CD14-positive monocyte (primary cell): ENCODE data around the gene NLGN1. TPM values are rescaled to one million over a fixed set of nuclear protein-coding genes. Genes with fewer than 3 reads are reported as not detected.

Source experiments
- DNase-seq, 3 donors: peaks; one replicate each; pipeline ENCODE4 v3.0.0-alpha.2; 2011 to 2022
- H2AFZ ChIP-seq: 2 replicates; pipeline ENCODE4 v1.6.0; 2012; ENCODE audit warnings: mild to moderate bottlenecking, low read depth, low read length, inconsistent platforms; ENCODE audit not compliant: insufficient read depth, poor library complexity, severe bottlenecking
- H3K27ac ChIP-seq, 2 donors: 1 replicate in 1 of 2; 2 replicates in 1 of 2; pipeline ENCODE4 v1.5.1; 2012 to 2013; ENCODE audit warnings: low read length in 2 of 2, control low read depth in 1 of 2, inconsistent platforms in 1 of 2, low read depth in 1 of 2, mild to moderate bottlenecking in 1 of 2
- H3K27me3 ChIP-seq, 2 donors: one replicate each; pipeline versions ENCODE4 v1.6.0 to v1.6.1; 2011 to 2013; ENCODE audit warnings: low read length in 2 of 2; ENCODE audit not compliant: control insufficient read depth in 2 of 2, insufficient read depth in 2 of 2
- H3K36me3 ChIP-seq, 2 donors: replicated peaks in 1 of 2; 1 replicate in 1 of 2; 2 replicates in 1 of 2; pipeline versions ENCODE4 v1.5.1 to v1.6.1; 2012 to 2013; ENCODE audit warnings: low read length in 2 of 2, control low read depth in 1 of 2, inconsistent platforms in 1 of 2, mild to moderate bottlenecking in 1 of 2; ENCODE audit not compliant: insufficient read depth in 2 of 2, control insufficient read depth in 1 of 2
- H3K4me1 ChIP-seq, 2 donors: 1 replicate in 1 of 2; 2 replicates in 1 of 2; pipeline versions ENCODE4 v1.5.1 to v1.6.1; 2012 to 2013; ENCODE audit warnings: low read length in 2 of 2, control low read depth in 1 of 2, inconsistent platforms in 1 of 2, mild to moderate bottlenecking in 1 of 2, moderate library complexity in 1 of 2; ENCODE audit not compliant: insufficient read depth in 2 of 2, control insufficient read depth in 1 of 2
- H3K4me2 ChIP-seq: replicated peaks from 2 replicates; pipeline ENCODE3; 2012; ENCODE audit warnings: low read length, moderate library complexity, mild to moderate bottlenecking; ENCODE audit not compliant: poor library complexity, severe bottlenecking; ENCODE audit errors: extremely low read depth
- H3K4me3 ChIP-seq, 3 experiments: fragments of 200-600 bp in 1 of 3; sonication (generic) in 1 of 3; replicated peaks in 1 of 3; 1 replicate in 2 of 3; 2 replicates in 1 of 3; pipeline ENCODE4 v1.5.1; 2011 to 2013; ENCODE audit warnings: low read length in 3 of 3, mild to moderate bottlenecking in 3 of 3, control low read depth in 2 of 3, low read depth in 2 of 3, inconsistent platforms in 1 of 3, moderate library complexity in 1 of 3
- H3K79me2 ChIP-seq: 2 replicates; pipeline ENCODE4 v1.6.0; 2012; ENCODE audit warnings: mild to moderate bottlenecking, control low read depth, inconsistent platforms, low read length, moderate library complexity; ENCODE audit not compliant: insufficient read depth
- H3K9ac ChIP-seq: 2 replicates; pipeline ENCODE4 v1.6.0; 2017; ENCODE audit warnings: low read length, mild to moderate bottlenecking; ENCODE audit not compliant: insufficient read depth, poor library complexity, severe bottlenecking
- H3K9me3 ChIP-seq, 2 donors: replicated peaks in 1 of 2; 1 replicate in 1 of 2; 2 replicates in 1 of 2; pipeline versions ENCODE4 v1.5.1 to v1.6.1; 2012 to 2013; ENCODE audit warnings: low read length in 2 of 2, control low read depth in 1 of 2; ENCODE audit not compliant: control insufficient read depth in 1 of 2, insufficient read depth in 1 of 2
- H4K20me1 ChIP-seq: 2 replicates; pipeline ENCODE4 v1.6.0; 2012; ENCODE audit warnings: mild to moderate bottlenecking, low read length, control low read depth, moderate library complexity; ENCODE audit not compliant: insufficient read depth
- H3K27ac Mint-ChIP-seq, 7 donors: one replicate each; pipeline ENCODE4 v1.8.0; 2020; ENCODE audit warnings: mild to moderate bottlenecking in 7 of 7, mixed read lengths in 7 of 7, moderate library complexity in 6 of 7, inconsistent platforms in 2 of 7
- H3K27me3 Mint-ChIP-seq, 3 donors: one replicate each; pipeline ENCODE4 v1.8.0; 2021 to 2022; ENCODE audit warnings: low read depth in 3 of 3, mild to moderate bottlenecking in 3 of 3, mixed read lengths in 3 of 3, moderate library complexity in 3 of 3, inconsistent platforms in 1 of 3
- H3K36me3 Mint-ChIP-seq, 2 donors: one replicate each; pipeline ENCODE4 v1.8.0; 2020; ENCODE audit warnings: mixed read lengths in 2 of 2, inconsistent platforms in 1 of 2, mild to moderate bottlenecking in 1 of 2
- H3K4me1 Mint-ChIP-seq: one replicate; pipeline ENCODE4 v1.8.0; 2020; ENCODE audit warnings: mild to moderate bottlenecking, mixed read lengths
- H3K4me3 Mint-ChIP-seq, 2 donors: one replicate each; pipeline ENCODE4 v1.8.0; 2020; ENCODE audit warnings: mild to moderate bottlenecking in 2 of 2, mixed read lengths in 2 of 2, moderate library complexity in 1 of 2
- H3K9me3 Mint-ChIP-seq, 7 donors: one replicate each; pipeline ENCODE4 v1.8.0; 2020 to 2022; ENCODE audit warnings: mixed read lengths in 7 of 7, mild to moderate bottlenecking in 6 of 7, moderate library complexity in 6 of 7, inconsistent platforms in 2 of 7
- WGBS: methylation state at CpG from one replicate; pipeline ENCODE4 v1.1.5; 2013; ENCODE audit warnings: missing lambda C conversion rate; ENCODE audit not compliant: insufficient coverage; 5-methylcytosine and 5-hydroxymethylcytosine counted together
- intact Hi-C, 2 donors: fragments of 100-400 bp; cut with micrococcal nuclease; formaldehyde crosslinking; loops; one replicate each; pipeline versions ENCODE4 v1.15.0 to v1.15.1; 2023
- polyA plus RNA-seq, 3 donors: library from polyadenylated mRNA; depleted of rRNA in 1 of 3; unstranded in 2 of 3; stranded (reverse) in 1 of 3; fragments of 300-500 nt in 2 of 3; fragments of >200 nt in 1 of 3; fragmentation: Illumina TruSeq in 2 of 3; gene quantifications; 1 replicate in 2 of 3; 2 replicates in 1 of 3; pipeline ENCODE4 v1.2.3, GENCODE V29; 2012 to 2021
- TF ChIP-seq, protein P1 (sequence below): fragments of 200-600 bp; IDR thresholded peaks from one replicate; pipeline ENCODE4 v1.8.0; 2022; ENCODE audit warnings: antibody characterized with exemption, mild to moderate bottlenecking

The NLGN1 gene
- polyA plus RNA-seq, 3 donors = not detected

DNA sequence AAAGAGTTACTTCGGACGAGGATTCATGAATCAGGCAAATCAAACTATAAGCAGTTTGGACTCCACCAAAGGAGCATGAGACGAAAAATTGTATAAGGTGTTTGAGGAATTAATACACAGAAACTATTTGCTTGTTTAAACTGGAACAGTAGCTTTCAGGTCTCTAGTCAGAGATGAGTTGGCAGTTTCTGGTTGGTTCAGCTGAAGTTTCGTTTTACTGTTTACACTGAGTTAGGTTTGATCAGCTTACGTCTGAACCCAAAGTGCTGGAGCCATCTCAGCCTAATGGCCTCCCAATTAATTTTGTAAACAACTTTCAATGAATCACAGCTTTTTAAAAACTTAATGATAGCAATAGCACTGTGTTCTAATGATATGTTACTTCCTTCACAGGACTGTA lies 703.7 kb downstream of the NLGN1 start:
- no peak for DNase-seq

DNA sequence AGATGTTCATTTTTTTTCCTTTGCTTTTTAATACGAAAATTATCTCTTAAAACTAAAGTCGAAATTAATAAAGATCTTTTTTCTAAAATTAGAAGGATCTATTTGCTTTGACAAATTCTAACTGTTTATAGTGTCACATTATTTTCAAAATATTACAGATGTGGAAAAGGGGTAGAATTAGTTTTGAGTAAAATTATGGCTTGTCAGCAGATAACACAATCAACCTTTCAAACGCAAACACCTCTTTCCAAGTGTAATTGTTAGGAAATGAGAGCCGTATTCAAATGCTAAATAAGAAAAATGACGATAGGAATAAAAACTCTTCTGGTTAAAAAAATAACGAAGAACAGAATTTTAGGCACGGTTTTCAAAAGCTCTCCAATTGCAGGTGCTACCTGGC lies 704.7 kb downstream of the NLGN1 start:
- H3K4me2 ChIP-seq = no peak overlapping the region
- WGBS = 94% methylated on average over 2 of the region's 7 CpGs
- intact Hi-C loops = no loop called here
- H3K4me1 ChIP-seq = no peaks in the 10 kb centered on the region
- H2AFZ ChIP-seq = no peak overlapping the region
- no peaks in the 10 kb centered on the region for H4K20me1 ChIP-seq
- DNase-seq = no peak
- Mint-ChIP-seq H3K27me3 (peaks cover 0 to 1% (median 0%) of the 10 kb centered on the region in 3 donors), H3K27ac (no peak overlapping the region), H3K36me3 (no peaks in the 10 kb centered on the region), H3K4me3 (no peak overlapping the region), H3K9me3 (peaks cover 0 to 3% (median 0%) of the 10 kb centered on the region in 7 donors), H3K4me1 (no peaks in the 10 kb centered on the region)
- no peaks in the 10 kb centered on the region for H3K9me3 ChIP-seq
- TF ChIP-seq, protein P1, sequence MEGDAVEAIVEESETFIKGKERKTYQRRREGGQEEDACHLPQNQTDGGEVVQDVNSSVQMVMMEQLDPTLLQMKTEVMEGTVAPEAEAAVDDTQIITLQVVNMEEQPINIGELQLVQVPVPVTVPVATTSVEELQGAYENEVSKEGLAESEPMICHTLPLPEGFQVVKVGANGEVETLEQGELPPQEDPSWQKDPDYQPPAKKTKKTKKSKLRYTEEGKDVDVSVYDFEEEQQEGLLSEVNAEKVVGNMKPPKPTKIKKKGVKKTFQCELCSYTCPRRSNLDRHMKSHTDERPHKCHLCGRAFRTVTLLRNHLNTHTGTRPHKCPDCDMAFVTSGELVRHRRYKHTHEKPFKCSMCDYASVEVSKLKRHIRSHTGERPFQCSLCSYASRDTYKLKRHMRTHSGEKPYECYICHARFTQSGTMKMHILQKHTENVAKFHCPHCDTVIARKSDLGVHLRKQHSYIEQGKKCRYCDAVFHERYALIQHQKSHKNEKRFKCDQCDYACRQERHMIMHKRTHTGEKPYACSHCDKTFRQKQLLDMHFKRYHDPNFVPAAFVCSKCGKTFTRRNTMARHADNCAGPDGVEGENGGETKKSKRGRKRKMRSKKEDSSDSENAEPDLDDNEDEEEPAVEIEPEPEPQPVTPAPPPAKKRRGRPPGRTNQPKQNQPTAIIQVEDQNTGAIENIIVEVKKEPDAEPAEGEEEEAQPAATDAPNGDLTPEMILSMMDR = no peak
- no peaks in the 10 kb centered on the region for H3K79me2 ChIP-seq
- no peak overlapping the region for H3K4me3 ChIP-seq
- no peak overlapping the region for H3K9ac ChIP-seq
- H3K27me3 ChIP-seq = no peaks in the 10 kb centered on the region
- H3K27ac ChIP-seq = no peak overlapping the region
- H3K36me3 ChIP-seq = no peaks in the 10 kb centered on the region

More for the DNA sequence above, 703.7 kb downstream of the NLGN1 start:
- WGBS = no CpG with 5 or more reads among the region's 5 CpGs
- H3K36me3 ChIP-seq = no peaks in the 10 kb centered on the region
- Mint-ChIP-seq H3K9me3 (peaks cover 0 to 3% (median 0%) of the 10 kb centered on the region in 7 donors), H3K36me3 (no peaks in the 10 kb centered on the region), H3K4me1 (no peaks in the 10 kb centered on the region), H3K4me3 (no peak overlapping the region), H3K27ac (no peak overlapping the region), H3K27me3 (peaks cover 0 to 1% (median 0%) of the 10 kb centered on the region in 3 donors)
- H3K79me2 ChIP-seq = no peaks in the 10 kb centered on the region
- intact Hi-C loops = no loop called here
- no peaks in the 10 kb centered on the region for H3K9me3 ChIP-seq
- H4K20me1 ChIP-seq = no peaks in the 10 kb centered on the region
- no peaks in the 10 kb centered on the region for H3K4me1 ChIP-seq
- no peaks in the 10 kb centered on the region for H3K27me3 ChIP-seq
- no peak overlapping the region for H3K4me3 ChIP-seq
- no peak overlapping the region for H2AFZ ChIP-seq
- no peak overlapping the region for H3K4me2 ChIP-seq
- TF ChIP-seq, protein P1 = no peak
- H3K27ac ChIP-seq = no peak overlapping the region
- H3K9ac ChIP-seq = no peak overlapping the region
